Fibroblast of lung (primary cell): Measurements from ENCODE around the gene MAMDC4.

ENCODE experiments used
- CTCF ChIP-seq, 2 donors: IDR thresholded peaks in 1 of 2; conservative IDR thresholded peaks in 1 of 2; 1 replicate in 1 of 2; 2 replicates in 1 of 2; pipeline ENCODE4 v1.5.1; 2011 to 2012; ENCODE audit warnings: low read length in 2 of 2, control low read depth in 1 of 2, inconsistent platforms in 1 of 2, low read depth in 1 of 2, mild to moderate bottlenecking in 1 of 2
- EZH2 ChIP-seq: IDR thresholded peaks from 2 replicates; pipeline ENCODE4 v1.5.1; 2012; ENCODE audit warnings: low read length, control low read depth, mild to moderate bottlenecking; ENCODE audit errors: missing control alignments

GRCh38 chr9:136862849-136863622 is 10.9 kb downstream of the MAMDC4 start:
- TF ChIP-seq CTCF (conservative IDR thresholded peaks at IDR 0.05 in 1 of 2, IDR thresholded peaks at IDR 0.05 in 1 of 2; ENCODE audit: low read depth in 1 of 2, low read length in 2 of 2) (no peak), EZH2 (no peak)
